ENCODE data around the gene DARS2. TPM values are rescaled to one million over a fixed set of nuclear protein-coding genes. Genes with fewer than 3 reads are reported as not detected.
A peak's percentile ranks its signal among the peaks of the same experiment; 100 is the strongest.

Gene DARS2
- total RNA-seq, 1 donor from 2014 or later, result 17.4 TPM

DNA sequence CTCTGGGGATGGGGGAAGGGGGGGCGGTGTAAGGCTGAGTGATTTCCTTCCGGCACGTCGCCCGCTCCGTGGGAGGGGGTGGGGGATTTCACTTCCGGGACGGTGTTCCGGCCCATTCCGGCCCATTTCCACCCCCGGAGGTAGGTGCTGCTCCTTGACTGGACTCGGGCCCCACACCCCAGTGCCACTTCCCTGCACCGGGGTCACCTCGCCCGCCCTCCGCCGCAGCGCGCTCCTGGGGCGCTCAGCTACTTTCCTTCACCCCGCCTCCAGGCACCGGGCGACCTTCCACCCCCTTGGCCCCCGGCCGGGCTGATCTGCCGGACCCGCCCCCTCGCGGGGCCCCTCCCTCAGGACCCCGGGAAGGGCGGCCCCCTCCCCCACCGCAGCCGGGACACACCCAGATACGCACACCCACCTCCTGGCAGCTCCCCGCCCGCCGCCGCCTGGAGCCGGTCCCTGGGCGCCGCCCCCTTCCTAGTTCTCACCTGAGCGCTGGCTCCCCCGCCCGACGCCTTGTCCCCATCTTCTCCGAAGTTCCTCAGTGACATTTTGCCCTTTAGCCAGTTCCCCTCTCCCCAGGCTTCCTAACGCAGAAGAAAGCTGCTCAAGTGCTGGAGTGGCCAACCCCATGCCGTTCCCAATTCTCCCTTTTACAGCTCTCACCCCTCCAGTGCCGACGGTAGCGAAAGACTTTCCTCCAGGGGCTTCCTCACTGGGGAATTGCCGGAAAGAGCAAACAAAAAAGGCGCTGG lies 44.0 kb downstream of the DARS2 start, which contains the start of gene ZBTB37:
Gene ZBTB37 (plus strand): TSS at position 115 of the 755 bp plus-strand sequence. CDS start 1,846 bp downstream, outside the sequence.
- Mint-ChIP-seq H3K27ac (ENCODE audit: unreplicated experiment) (peak within 1 kb of the TSS; percentile 99), H3K4me3 (ENCODE audit: unreplicated experiment) (peak within 1 kb of the TSS; percentile 99), H3K9me3 (ENCODE audit: unreplicated experiment) (no peaks in the 10 kb centered on the region), H3K27me3 (ENCODE audit: low read depth, unreplicated experiment) (no peaks in the 10 kb centered on the region), H3K4me1 (ENCODE audit: low read depth, unreplicated experiment) (peaks cover 21% of the 10 kb centered on the region), H3K36me3 (ENCODE audit: low read depth, unreplicated experiment) (peaks cover 46% of the 10 kb centered on the region)
- DNase-seq (ENCODE audit: low read depth) (peak; percentile 42), FAIRE-seq (no peak)
- H3K9me3 ChIP-seq (ENCODE audit: insufficient read depth, low read depth, low read length), result no peaks in the 10 kb centered on the region
- TF ChIP-seq EZH2 (IDR thresholded peaks at IDR 0.05; ENCODE audit: insufficient read depth, low read length), result no peak
- TF ChIP-seq, protein P1, sequence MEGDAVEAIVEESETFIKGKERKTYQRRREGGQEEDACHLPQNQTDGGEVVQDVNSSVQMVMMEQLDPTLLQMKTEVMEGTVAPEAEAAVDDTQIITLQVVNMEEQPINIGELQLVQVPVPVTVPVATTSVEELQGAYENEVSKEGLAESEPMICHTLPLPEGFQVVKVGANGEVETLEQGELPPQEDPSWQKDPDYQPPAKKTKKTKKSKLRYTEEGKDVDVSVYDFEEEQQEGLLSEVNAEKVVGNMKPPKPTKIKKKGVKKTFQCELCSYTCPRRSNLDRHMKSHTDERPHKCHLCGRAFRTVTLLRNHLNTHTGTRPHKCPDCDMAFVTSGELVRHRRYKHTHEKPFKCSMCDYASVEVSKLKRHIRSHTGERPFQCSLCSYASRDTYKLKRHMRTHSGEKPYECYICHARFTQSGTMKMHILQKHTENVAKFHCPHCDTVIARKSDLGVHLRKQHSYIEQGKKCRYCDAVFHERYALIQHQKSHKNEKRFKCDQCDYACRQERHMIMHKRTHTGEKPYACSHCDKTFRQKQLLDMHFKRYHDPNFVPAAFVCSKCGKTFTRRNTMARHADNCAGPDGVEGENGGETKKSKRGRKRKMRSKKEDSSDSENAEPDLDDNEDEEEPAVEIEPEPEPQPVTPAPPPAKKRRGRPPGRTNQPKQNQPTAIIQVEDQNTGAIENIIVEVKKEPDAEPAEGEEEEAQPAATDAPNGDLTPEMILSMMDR (IDR thresholded peaks at IDR 0.05; ENCODE audit: insufficient read depth, low read depth, low read length), result no peak
- peaks cover 57% of the 10 kb centered on the region for H3K79me2 ChIP-seq (ENCODE audit: insufficient read depth, low read length)
- H3K9ac ChIP-seq (ENCODE audit: low read length), result peak within 1 kb of the TSS; percentile 95
- H3K4me1 ChIP-seq (ENCODE audit: insufficient read depth, low read length), result peaks cover 6% of the 10 kb centered on the region
- peaks cover 43% of the 10 kb centered on the region for H4K20me1 ChIP-seq (ENCODE audit: insufficient read depth, low read length)
- H3K4me2 ChIP-seq (ENCODE audit: low read length), result peak within 1 kb of the TSS; percentile 87
- H2AFZ ChIP-seq (ENCODE audit: low read depth, low read length), result peak within 1 kb of the TSS; percentile 80
- H3K27ac ChIP-seq (ENCODE audit: low read depth, low read length), result peak within 1 kb of the TSS; percentile 78
- H3K4me3 ChIP-seq (ENCODE audit: insufficient read depth, low read depth, low read length), result peak within 1 kb of the TSS; percentile 98
- no peaks in the 10 kb centered on the region for H3K27me3 ChIP-seq (ENCODE audit: insufficient read depth, low read length)
- H3K36me3 ChIP-seq (ENCODE audit: insufficient read depth, low read length), result peaks cover 44% of the 10 kb centered on the region

- Mint-ChIP-seq H3K4me1 (ENCODE audit: low read depth, unreplicated experiment) (peaks cover 15% of the 10 kb centered on the region), H3K27me3 (ENCODE audit: low read depth, unreplicated experiment) (no peaks in the 10 kb centered on the region), H3K9me3 (ENCODE audit: unreplicated experiment) (no peaks in the 10 kb centered on the region), H3K4me3 (ENCODE audit: unreplicated experiment) (peak overlapping the region; percentile 99), H3K36me3 (ENCODE audit: low read depth, unreplicated experiment) (peaks cover 41% of the 10 kb centered on the region), H3K27ac (ENCODE audit: unreplicated experiment) (peak overlapping the region; percentile 96)
- Histone ChIP-seq H3K9me3 (ENCODE audit: insufficient read depth, low read depth, low read length) (no peaks in the 10 kb centered on the region), H3K9ac (ENCODE audit: low read length) (peak overlapping the region; percentile 95), H3K4me2 (ENCODE audit: low read length) (peak overlapping the region; percentile 87), H3K4me1 (ENCODE audit: insufficient read depth, low read length) (peaks cover 6% of the 10 kb centered on the region), H4K20me1 (ENCODE audit: insufficient read depth, low read length) (peaks cover 38% of the 10 kb centered on the region), H3K79me2 (ENCODE audit: insufficient read depth, low read length) (peaks cover 52% of the 10 kb centered on the region), H3K36me3 (ENCODE audit: insufficient read depth, low read length) (peaks cover 39% of the 10 kb centered on the region), H3K4me3 (ENCODE audit: insufficient read depth, low read depth, low read length) (peak overlapping the region; percentile 98), H3K27me3 (ENCODE audit: insufficient read depth, low read length) (no peaks in the 10 kb centered on the region), H3K27ac (ENCODE audit: low read depth, low read length) (peak overlapping the region; percentile 59), H2AFZ (ENCODE audit: low read depth, low read length) (peak overlapping the region; percentile 80)
- TF ChIP-seq EZH2 (IDR thresholded peaks at IDR 0.05; ENCODE audit: insufficient read depth, low read length), result no peak
- TF ChIP-seq, protein P1 (IDR thresholded peaks at IDR 0.05; ENCODE audit: insufficient read depth, low read depth, low read length), result no peak
- FAIRE-seq, result no peak
- no peak for DNase-seq (ENCODE audit: low read depth)
Observed at GRCh38 chr1:173869021-173869359, 44.5 kb downstream of the DARS2 start.
